ENCODE measurements around the gene ZNF442. TPM values are rescaled to one million over a fixed set of nuclear protein-coding genes. Genes with fewer than 3 reads are reported as not detected.

Gene ZNF442
- total RNA-seq (2022) = 1.9 and 3.1 TPM in 2 replicates
- Bru-seq, nascent RNA = percentile 48 among the genes with signal in this experiment
- percentile 48 among the genes with signal in this experiment for BruChase-seq, experiment 1, labeled RNA remaining after a 2-hour chase
- percentile 44 among the genes with signal in this experiment for BruChase-seq, experiment 2, labeled RNA remaining after a 6-hour chase
- long read RNA-seq, partial matches to known transcripts = 0 of 4 reads
- long read RNA-seq, other reads (novel, unspliced or antisense) = 2 of 4 reads

- Histone ChIP-seq H3K9me3 (peaks cover 17% of the 10 kb centered on the region), H3K27me3 (replicated peaks; ENCODE audit: control insufficient read depth, insufficient read depth, low read length) (no peaks in the 10 kb centered on the region), H3K36me3 (ENCODE audit: control insufficient read depth, insufficient read depth, low read length) (no peaks in the 10 kb centered on the region), H3K4me3 (ENCODE audit: low read depth, low read length) (peak within 1 kb of the TSS; percentile 73), H3K4me1 (no peaks in the 10 kb centered on the region)
- Mint-ChIP-seq H3K27me3 (ENCODE audit: insufficient read depth, unreplicated experiment) (no peaks in the 10 kb centered on the region), H3K4me3 (ENCODE audit: unreplicated experiment) (peak within 1 kb of the TSS; percentile 95), H3K27ac (ENCODE audit: unreplicated experiment) (peak within 1 kb of the TSS; percentile 93), H3K4me1 (ENCODE audit: low read depth, unreplicated experiment) (no peaks in the 10 kb centered on the region), H3K36me3 (ENCODE audit: insufficient read depth, unreplicated experiment) (peaks cover 18% of the 10 kb centered on the region), H3K9me3 (ENCODE audit: unreplicated experiment) (no peaks in the 10 kb centered on the region)
- no TSS peak for BruUV-seq (replicated peaks)
- intact Hi-C loops (cut with micrococcal nuclease; ENCODE audit: unreplicated experiment) = loop anchor here (1.0 to 2.0 kb wide), 3 partner anchors 32 to 76 kb away; partner anchors contain the start of genes ZNF44, ZNF443 and ZNF563
- POLR2A ChIA-PET = interaction anchor here (0.5 to 1.8 kb wide), 6 partner anchors 33 to 225 kb away, joined by 3 to 18 read pairs (median 4); partner anchors contain the start of genes ZNF20, ZNF563 and ZNF799
- DNase-seq = peak; percentile 92 to 96
- peak; percentile 42 to 65 for TF ChIP-seq CTCF (IDR thresholded peaks at IDR 0.05; ENCODE audit: insufficient read depth in 1 of 2, low read depth in 1 of 2, low read length in 1 of 2, severe bottlenecking in 1 of 2, unreplicated experiment in 1 of 2)
- CTCF ChIA-PET = interaction anchor here (0.6 to 1.5 kb wide), 13 partner anchors 10 to 706 kb away, joined by 3 to 9 read pairs (median 4); partner anchors contain the start of genes ZNF136, ZNF20, ZNF44 and ZNF490
Measured at GRCh38 chr19:12365236-12366162, at the start of gene ZNF442. TSS of gene ZNF442 (minus strand) at chr19:12365683. CDS start at chr19:12363631, 2,052 bp downstream.

- H3K4me1 Mint-ChIP-seq (ENCODE audit: low read depth, unreplicated experiment) = no peaks in the 10 kb centered on the region
- no TSS peak for BruUV-seq (replicated peaks)
- intact Hi-C loops (cut with micrococcal nuclease; ENCODE audit: unreplicated experiment) = no loop called here
- Histone ChIP-seq H3K27me3 (replicated peaks; ENCODE audit: control insufficient read depth, insufficient read depth, low read length) (no peaks in the 10 kb centered on the region), H3K4me3 (ENCODE audit: low read depth, low read length) (no peak overlapping the region), H3K4me1 (no peaks in the 10 kb centered on the region), H3K9me3 (no peaks in the 10 kb centered on the region), H3K36me3 (ENCODE audit: control insufficient read depth, insufficient read depth, low read length) (no peaks in the 10 kb centered on the region)
- POLR2A ChIA-PET = no interaction called here
- no peaks in the 10 kb centered on the region for H3K27me3 Mint-ChIP-seq (ENCODE audit: insufficient read depth, unreplicated experiment)
- DNase-seq = no peak
- CTCF ChIA-PET = no interaction called here
- H3K9me3 Mint-ChIP-seq (ENCODE audit: unreplicated experiment) = peaks cover 26% of the 10 kb centered on the region
- H3K4me3 Mint-ChIP-seq (ENCODE audit: unreplicated experiment) = no peak overlapping the region
- H3K36me3 Mint-ChIP-seq (ENCODE audit: insufficient read depth, unreplicated experiment) = peaks cover 5% of the 10 kb centered on the region
- no peak for TF ChIP-seq CTCF (IDR thresholded peaks at IDR 0.05; ENCODE audit: insufficient read depth in 1 of 2, low read depth in 1 of 2, low read length in 1 of 2, severe bottlenecking in 1 of 2, unreplicated experiment in 1 of 2)
- no peak overlapping the region for H3K27ac Mint-ChIP-seq (ENCODE audit: unreplicated experiment)
Measured at GRCh38 chr19:12411893-12412292, 46.4 kb upstream of the ZNF442 start.

All from Caco-2 (cell line).